ENCODE measurements around the gene TCF20. TPM values are rescaled to one million over a fixed set of nuclear protein-coding genes. Genes with fewer than 3 reads are reported as not detected.

Gene TCF20
- total RNA-seq, 2 experiments from 2014 or later = 58.7 to 58.9 TPM

DNA sequence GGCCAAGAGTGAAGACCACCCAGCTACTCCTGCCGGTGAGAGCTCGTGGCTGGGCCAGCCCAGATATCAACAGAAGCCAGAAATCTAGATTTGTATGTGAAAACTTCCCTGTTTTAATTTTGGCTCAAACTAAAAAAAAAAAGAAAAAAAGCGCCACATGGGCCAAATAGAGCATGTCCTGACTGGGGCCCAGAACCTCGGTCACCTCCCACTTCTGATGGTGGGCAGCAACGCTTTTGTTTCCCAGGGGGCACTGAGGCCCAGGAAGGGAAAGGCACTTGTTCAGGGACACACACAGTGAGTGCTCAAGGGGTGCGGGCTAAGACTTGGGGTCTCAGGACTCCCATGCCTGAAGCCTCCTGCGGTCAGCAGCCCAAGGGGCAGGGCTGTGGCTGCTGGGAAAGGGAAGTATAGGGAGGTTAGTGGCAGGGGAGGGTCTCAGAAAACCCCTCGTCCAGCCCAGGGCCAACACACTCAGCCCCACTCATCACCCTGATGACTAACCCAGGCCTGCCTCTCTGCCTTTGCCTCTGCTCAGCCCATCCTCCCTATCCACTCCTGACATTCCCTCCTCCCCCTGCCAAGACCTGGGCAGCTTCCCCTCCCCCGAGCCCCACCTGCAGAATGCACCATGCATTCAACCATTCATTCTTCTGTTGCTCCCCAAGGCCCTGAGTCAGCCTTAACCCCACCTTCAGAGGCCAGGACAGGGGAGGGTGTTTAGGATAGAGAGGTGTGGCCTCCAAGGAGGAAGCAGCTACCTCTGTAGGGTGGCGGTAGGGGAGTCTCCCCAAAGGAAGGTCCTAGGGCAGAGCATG is 30.0 kb upstream of the TCF20 start:
- Mint-ChIP-seq H3K27ac (peak overlapping the region; percentile 79), H3K36me3 (ENCODE audit: low read depth) (no peaks in the 10 kb centered on the region), H3K4me3 (peak overlapping the region; percentile 44), H3K4me1 (ENCODE audit: low read depth) (peaks cover 64% of the 10 kb centered on the region), H3K27me3 (no peaks in the 10 kb centered on the region), H3K9me3 (no peaks in the 10 kb centered on the region)
- DNase-seq (peak; percentile 66), ATAC-seq (peak; percentile 96)
- CTCF ChIA-PET = no interaction called here
- intact Hi-C loops (cut with micrococcal nuclease) = no loop called here
- TF ChIP-seq, protein P1, sequence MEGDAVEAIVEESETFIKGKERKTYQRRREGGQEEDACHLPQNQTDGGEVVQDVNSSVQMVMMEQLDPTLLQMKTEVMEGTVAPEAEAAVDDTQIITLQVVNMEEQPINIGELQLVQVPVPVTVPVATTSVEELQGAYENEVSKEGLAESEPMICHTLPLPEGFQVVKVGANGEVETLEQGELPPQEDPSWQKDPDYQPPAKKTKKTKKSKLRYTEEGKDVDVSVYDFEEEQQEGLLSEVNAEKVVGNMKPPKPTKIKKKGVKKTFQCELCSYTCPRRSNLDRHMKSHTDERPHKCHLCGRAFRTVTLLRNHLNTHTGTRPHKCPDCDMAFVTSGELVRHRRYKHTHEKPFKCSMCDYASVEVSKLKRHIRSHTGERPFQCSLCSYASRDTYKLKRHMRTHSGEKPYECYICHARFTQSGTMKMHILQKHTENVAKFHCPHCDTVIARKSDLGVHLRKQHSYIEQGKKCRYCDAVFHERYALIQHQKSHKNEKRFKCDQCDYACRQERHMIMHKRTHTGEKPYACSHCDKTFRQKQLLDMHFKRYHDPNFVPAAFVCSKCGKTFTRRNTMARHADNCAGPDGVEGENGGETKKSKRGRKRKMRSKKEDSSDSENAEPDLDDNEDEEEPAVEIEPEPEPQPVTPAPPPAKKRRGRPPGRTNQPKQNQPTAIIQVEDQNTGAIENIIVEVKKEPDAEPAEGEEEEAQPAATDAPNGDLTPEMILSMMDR (IDR thresholded peaks at IDR 0.05) = no peak
- POLR2A ChIA-PET = interaction anchor here (0.8 kb wide), 1 partner anchor 41 kb away, joined by 3 read pairs; no protein-coding TSS in a partner anchor

DNA sequence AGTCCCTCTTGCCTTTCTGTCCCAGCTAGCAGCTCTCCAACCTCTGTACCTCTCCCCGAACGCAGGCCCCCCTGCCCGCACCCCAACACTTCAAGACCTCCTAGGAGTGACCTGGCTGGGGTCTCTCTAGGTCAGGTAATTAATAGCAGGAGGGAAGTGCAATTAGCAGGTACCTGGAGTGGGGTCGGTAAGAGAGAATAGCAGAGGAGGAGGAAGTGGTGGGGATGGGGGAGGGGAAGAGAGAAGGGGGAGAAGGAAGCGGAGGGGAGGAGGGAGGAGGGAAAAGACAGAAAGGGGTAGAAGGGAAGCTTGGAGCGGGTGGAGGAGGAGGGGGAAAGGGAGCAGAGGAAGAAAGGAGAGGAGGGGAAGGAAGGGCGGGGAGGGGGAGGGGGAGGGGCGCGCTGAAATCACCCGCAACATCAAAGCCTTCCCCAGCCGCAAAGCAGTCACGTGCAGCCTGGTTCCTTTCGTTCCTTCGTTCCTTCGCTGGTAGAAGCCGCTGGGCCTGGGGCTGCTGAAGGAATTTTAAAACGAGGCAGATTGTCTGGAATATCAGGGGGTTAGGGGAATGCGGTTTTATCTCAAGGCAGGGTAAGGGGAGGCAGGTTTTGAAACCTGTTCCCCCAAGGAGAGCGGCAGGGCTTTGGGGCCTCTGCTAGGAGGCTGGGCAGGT is 29.3 kb upstream of the TCF20 start:
- ATAC-seq (no peak), DNase-seq (peak; percentile 56)
- peaks cover 68% of the 10 kb centered on the region for H3K4me1 Mint-ChIP-seq (ENCODE audit: low read depth)
- no peaks in the 10 kb centered on the region for H3K9me3 Mint-ChIP-seq
- no peaks in the 10 kb centered on the region for H3K36me3 Mint-ChIP-seq (ENCODE audit: low read depth)
- no peaks in the 10 kb centered on the region for H3K27me3 Mint-ChIP-seq
- TF ChIP-seq, protein P1 (IDR thresholded peaks at IDR 0.05) = no peak
- peak overlapping the region; percentile 44 for H3K4me3 Mint-ChIP-seq
- ChIA-PET CTCF (no interaction called here), POLR2A (no interaction called here)
- H3K27ac Mint-ChIP-seq = peak overlapping the region; percentile 79
- intact Hi-C loops (cut with micrococcal nuclease) = no loop called here

DNA sequence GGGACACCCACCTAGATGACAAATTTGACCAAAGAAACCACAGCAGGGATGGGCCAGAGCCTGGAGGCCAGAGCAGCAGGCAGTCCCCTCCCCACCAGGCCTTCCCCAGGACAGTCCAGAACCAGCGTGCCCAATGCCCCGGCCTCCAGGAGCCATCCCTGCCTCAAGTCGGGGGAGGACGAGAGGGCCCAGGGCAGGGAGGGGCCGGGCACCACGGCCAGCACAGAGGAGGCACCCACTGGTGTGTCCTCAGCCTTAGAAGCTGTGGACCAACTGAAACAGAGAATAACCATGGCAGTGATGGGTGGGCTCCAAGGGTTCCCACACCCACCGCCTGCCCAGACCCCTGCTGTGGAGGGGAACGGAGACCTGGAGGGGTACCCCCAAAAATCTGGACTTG is 28.3 kb upstream of the TCF20 start:
- no peaks in the 10 kb centered on the region for H3K9me3 Mint-ChIP-seq
- DNase-seq = no peak
- intact Hi-C loops (cut with micrococcal nuclease) = no loop called here
- no peaks in the 10 kb centered on the region for H3K36me3 Mint-ChIP-seq (ENCODE audit: low read depth)
- ChIA-PET POLR2A (no interaction called here), CTCF (no interaction called here)
- H3K4me3 Mint-ChIP-seq = no peak overlapping the region
- ATAC-seq = no peak
- TF ChIP-seq, protein P1 (IDR thresholded peaks at IDR 0.05) = no peak
- H3K27ac Mint-ChIP-seq = no peak overlapping the region
- peaks cover 66% of the 10 kb centered on the region for H3K4me1 Mint-ChIP-seq (ENCODE audit: low read depth)
- no peaks in the 10 kb centered on the region for H3K27me3 Mint-ChIP-seq

DNA sequence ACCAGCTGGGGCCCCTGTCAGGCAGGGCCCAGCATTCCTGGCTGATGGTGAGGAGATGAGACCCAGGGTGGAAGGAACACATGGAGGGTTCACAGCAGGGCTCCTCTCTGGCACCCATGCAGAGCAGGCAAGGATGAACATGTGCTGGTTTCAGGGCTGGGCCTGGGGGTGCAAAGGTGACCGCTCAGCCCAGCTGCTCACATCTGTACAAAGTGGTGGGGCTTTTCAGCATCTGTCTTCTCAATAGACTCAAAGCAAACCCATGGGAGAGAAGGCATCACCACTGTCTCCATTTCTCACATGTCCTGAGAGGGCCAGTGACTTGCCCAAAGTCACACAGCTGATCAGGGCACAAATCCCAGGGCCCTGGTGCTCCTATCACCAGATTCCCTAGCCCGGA is 27.3 kb upstream of the TCF20 start:
- DNase-seq (no peak), ATAC-seq (no peak)
- TF ChIP-seq, protein P1 (IDR thresholded peaks at IDR 0.05) = no peak
- Mint-ChIP-seq H3K9me3 (no peaks in the 10 kb centered on the region), H3K27me3 (no peaks in the 10 kb centered on the region), H3K27ac (no peak overlapping the region), H3K4me1 (ENCODE audit: low read depth) (peaks cover 59% of the 10 kb centered on the region), H3K36me3 (ENCODE audit: low read depth) (no peaks in the 10 kb centered on the region), H3K4me3 (no peak overlapping the region)
- POLR2A ChIA-PET = no interaction called here
- CTCF ChIA-PET = interaction anchor here (1.3 to 1.8 kb wide), 2 partner anchors 140 to 146 kb away, joined by 4 read pairs; no protein-coding TSS in a partner anchor
- intact Hi-C loops (cut with micrococcal nuclease) = no loop called here

DNA sequence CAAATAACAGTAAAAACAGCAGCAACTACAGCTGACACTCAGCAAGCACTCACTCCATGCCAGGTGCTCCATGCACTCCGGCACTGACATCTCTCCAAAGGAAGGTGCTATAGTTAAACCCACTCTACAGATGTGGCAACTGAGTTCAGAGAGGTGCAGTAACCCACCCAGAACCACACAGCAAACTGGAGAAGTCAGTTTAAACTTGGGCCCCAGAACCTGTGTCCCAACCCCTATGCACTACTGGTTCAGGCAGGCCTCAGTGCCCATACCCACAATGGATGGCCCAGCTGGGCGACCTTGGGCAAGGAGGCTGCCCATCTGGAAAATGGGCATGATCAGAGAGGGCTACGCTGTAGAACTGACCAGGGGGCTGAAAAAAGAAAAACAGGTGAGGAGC is 26.4 kb upstream of the TCF20 start:
- Mint-ChIP-seq H3K27me3 (no peaks in the 10 kb centered on the region), H3K36me3 (ENCODE audit: low read depth) (no peaks in the 10 kb centered on the region), H3K9me3 (no peaks in the 10 kb centered on the region), H3K4me1 (ENCODE audit: low read depth) (peaks cover 54% of the 10 kb centered on the region), H3K27ac (no peak overlapping the region), H3K4me3 (no peak overlapping the region)
- intact Hi-C loops (cut with micrococcal nuclease) = no loop called here
- TF ChIP-seq, protein P1 (IDR thresholded peaks at IDR 0.05) = no peak
- no peak for ATAC-seq
- ChIA-PET POLR2A (no interaction called here), CTCF (interaction anchor here (0.6 to 1.8 kb wide), 6 partner anchors 10 to 147 kb away, joined by 3 to 5 read pairs (median 4); no protein-coding TSS in a partner anchor)
- no peak for DNase-seq

All from activated CD8-positive, alpha-beta T cell treated with anti-CD3 and anti-CD28 coated beads for 36 hours (primary cell).